Measurements from ENCODE around the gene LRRC59.

The LRRC59 gene

DNA sequence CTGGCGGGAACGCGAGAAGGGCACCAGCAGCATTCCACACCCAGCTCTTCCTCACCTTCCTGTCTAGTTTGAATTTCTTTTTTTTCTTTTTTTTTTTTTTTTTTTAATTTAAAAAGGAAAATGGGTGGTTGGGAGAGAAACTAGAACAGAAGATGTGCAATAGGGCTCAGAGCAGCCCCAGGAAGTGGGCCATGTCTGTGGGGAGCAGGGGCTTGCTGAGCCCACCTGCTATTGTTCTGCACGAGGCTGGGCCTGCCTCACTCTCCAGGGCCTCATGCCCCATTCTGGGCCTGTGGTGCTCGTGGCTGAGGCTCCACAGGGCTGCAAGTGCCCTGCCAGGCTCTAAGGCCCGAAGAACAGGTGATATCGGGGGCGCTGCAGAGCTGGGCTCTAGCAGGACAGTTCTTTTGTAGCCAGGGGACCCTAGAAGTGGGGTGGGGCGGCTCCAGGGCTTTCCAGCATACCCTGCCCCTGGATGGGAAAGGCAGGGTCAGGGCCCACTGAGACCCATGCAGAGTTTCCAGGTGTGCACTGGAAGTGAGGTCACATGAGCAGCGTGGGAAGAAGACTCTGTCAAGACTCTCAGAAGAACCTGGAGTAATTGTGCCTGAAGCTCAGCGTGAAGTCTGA lies 36.7 kb downstream of the LRRC59 start:
- DNase-seq = no peak

DNA sequence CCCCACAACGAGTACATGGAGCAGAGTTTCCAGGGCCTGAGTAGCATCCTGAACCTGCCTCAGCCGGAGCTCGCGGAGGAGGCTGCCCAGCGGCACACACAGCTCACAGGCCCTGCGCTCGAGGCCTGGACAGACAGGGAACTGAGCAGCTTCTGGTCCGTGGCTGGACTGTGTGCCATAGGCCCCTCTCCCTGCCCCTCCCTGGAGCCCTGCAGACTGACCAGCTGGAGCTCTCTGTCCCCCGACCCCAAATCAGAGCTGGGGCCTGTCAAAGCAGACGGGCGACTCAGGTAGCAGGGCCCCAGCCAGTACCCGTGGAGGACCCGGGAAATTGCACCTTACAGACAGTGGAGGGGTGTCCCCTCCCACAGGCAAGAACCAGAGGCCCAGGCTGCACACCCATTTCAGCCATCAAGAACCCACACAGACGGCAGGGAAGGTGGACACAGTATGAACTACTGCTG lies 37.3 kb downstream of the LRRC59 start:
- no peak for DNase-seq

DNA sequence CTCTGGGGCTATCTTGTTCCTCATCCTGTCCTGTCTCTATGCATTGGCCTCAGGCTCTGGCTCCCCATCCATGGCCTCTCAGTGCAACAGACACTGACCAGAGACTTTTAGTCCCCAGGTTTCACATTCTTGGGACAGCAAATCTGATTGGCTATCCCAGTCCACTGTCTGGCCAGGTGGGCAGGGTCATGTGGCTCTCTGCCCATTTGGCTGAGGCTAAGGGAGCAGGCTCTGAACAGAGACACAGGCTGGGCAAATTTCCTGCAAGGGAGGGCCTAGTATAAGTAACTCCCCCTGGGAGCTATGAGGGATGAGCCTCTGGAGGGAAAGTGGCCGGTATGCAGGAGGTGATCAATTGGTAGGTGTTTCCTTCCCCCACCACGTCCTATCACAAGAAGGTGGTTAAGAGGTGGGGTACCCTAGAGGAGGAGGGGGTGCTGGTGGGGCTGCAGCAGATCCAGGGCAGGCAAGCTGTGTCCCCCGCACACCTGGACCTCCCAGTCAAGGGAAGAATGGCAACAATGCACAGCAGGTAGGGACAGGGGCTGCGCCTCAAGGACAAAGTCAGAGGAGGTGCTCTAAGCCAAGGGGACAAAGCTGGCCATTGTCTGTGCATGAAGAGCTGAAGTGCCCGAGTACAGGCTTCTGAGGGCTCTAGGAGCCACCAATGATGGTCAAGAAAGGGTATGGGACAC lies 38.2 kb downstream of the LRRC59 start:
- no peak for DNase-seq

DNA sequence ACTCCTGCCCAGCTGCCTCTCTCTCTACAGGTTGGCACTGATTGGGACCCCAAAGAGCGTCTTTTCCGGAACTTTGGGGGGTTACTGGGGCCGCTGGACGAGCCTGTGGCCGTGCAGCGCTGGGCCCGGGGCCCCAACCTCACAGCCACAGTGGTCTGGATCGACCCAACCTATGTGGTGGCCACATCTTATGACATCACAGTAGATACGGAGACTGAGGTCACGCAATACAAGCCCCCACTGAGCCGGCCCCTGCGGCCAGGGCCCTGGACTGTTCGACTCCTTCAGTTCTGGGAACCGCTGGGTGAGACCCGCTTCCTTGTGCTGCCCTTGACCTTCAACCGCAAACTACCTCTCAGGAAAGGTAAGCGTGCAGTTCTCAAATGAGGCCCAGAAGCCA lies 39.1 kb downstream of the LRRC59 start:
- no peak for DNase-seq

DNA sequence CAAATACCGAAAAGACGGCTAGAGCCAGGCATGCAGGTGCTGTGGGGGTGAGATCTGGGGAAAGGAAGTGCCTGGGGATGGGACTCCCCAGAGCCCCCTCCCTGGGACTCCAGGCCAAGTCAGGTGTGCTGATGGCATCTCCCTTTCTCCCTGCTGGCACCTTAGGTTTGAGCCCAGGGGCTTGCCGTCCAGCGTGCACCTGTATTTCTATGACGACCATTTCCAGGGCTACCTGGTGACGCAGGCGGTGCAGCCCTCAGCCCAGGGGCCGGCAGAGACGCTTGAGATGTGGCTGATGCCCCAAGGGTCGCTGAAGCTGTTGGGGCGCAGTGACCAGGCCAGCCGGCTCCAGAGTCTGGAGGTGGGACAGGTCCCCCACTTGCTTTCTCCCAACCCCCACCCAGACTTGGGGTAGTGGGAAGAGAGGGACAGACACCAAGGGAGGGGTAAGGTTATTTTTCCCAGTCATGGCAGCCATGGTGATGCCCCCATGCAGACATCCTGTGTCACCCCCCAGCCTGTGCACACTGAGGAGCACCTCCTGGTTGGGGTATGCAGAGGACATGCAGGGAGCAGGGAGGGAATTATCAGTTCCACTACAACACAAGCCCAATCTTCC lies 40.3 kb downstream of the LRRC59 start:
- DNase-seq = no peak

DNA sequence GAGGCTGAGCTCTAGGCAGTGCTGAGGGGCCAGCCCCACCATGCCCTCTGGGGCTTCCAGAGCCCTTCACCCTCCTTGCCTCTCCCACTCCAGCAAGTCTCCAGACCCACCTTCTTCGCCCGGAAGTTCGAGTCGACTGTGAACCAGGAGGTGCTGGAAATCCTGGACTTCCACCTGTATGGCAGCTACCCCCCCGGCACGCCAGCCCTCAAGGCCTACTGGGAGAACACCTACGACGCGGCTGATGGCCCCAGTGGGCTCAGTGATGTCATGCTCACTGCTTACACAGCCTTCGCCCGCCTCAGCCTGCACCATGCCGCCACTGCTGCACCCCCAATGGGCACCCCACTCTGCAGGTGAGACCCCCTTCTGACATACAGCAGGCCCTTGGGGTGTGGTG lies 40.9 kb downstream of the LRRC59 start:
- DNase-seq = no peak

DNA sequence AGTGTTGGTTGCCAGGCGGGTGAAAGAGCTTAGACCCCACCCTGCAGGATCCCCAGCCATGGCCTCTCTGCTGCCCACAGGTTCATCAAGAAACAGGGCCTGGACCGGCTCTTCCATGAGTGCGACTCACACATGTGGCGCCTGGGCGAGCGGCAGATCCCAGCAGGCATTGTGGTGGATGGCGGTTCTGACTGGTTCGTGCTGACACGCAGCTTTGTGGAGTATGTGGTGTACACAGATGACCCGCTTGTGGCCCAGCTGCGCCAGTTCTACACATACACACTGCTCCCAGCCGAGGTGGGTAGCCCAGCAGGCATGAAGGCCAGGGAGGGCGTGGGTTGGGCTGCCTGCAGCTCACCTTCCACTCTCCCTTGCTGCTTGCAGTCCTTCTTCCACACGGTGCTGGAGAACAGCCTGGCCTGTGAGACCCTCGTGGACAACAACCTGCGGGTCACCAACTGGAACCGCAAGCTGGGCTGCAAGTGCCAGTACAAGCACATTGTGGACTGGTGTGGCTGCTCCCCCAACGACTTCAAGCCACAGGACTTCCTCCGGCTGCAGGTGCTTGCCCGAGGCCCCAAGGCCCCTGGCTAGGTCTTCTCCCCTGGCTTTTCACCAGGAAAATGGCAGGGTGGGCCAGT lies 41.5 kb downstream of the LRRC59 start:
- DNase-seq = no peak

DNA sequence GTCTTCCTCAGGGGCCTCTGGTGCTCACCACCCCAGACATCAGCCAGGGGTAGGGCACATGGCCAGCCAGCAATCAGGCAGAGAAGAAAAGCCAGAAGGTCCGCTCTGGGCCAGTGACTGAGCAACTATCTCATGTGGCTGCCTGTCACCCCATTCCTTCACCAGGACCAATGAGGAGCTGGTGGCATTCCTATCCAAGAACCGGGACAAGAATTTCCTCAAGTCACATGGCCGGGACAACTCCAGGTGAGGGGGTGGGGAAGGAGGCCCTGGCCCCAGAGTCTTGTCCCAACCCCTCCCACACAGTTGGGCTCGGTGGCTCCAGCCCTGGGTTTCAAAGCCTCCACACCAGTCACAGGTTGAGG lies 42.0 kb downstream of the LRRC59 start:
- DNase-seq = no peak

DNA sequence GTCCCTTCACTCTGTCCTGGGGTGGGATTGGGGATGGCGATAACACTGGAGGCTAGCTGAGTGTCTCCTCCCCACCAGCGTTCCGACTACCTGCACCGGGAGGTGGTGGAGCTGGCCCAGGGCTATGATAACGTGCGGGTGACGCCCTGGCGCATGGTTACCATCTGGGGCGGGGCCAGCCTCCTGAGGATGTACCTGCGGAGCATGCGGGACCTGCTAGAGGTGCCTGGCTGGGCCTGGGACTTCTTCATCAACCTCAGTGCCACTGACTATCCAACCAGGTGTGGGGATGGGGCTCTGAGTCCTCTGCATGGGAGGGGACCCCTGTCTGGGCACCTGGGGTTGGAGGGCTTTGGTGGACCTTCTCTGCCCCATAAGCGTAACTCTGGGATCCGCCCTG lies 42.5 kb downstream of the LRRC59 start:
- DNase-seq = no peak

DNA sequence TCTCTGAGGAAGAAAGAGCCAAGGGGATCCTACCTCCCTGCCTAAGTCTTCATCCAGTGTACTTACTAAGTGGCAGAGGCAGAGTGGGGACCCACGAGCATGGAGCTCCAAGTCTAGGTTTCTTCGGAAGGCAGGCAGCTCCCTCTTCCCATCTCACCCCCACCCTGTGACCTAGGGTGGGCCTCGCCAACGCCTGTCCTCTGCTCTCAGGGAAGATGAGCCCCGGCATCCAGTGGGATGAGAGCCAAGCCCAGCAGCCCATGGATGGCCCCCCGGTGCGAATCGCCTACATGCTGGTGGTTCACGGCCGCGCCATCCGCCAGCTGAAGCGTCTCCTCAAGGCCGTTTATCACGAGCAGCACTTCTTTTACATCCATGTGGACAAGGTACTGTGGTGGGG lies 43.1 kb downstream of the LRRC59 start:
- no peak for DNase-seq

DNA sequence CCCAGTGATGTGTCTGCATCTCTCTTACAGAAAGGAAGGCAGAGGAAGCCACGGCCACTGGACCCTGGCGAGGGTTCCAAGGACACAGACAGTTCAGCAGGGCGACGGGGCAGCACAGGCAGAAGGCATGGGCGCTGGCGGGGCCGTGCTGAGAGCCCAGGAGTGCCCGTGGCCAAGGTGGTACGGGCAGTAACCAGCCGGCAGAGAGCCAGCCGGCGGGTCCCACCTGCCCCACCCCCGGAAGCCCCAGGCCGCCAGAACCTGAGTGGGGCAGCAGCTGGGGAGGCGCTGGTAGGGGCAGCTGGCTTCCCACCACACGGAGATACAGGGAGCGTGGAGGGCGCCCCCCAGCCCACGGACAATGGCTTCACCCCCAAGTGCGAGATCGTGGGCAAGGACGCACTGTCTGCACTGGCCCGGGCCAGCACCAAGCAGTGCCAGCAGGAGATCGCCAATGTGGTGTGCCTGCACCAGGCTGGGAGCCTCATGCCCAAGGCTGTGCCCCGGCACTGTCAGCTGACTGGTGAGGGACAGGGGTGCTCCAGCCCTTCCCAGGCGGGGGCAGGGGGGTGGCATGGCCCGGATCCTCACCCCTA lies 43.6 kb downstream of the LRRC59 start:
- no peak for DNase-seq

DNA sequence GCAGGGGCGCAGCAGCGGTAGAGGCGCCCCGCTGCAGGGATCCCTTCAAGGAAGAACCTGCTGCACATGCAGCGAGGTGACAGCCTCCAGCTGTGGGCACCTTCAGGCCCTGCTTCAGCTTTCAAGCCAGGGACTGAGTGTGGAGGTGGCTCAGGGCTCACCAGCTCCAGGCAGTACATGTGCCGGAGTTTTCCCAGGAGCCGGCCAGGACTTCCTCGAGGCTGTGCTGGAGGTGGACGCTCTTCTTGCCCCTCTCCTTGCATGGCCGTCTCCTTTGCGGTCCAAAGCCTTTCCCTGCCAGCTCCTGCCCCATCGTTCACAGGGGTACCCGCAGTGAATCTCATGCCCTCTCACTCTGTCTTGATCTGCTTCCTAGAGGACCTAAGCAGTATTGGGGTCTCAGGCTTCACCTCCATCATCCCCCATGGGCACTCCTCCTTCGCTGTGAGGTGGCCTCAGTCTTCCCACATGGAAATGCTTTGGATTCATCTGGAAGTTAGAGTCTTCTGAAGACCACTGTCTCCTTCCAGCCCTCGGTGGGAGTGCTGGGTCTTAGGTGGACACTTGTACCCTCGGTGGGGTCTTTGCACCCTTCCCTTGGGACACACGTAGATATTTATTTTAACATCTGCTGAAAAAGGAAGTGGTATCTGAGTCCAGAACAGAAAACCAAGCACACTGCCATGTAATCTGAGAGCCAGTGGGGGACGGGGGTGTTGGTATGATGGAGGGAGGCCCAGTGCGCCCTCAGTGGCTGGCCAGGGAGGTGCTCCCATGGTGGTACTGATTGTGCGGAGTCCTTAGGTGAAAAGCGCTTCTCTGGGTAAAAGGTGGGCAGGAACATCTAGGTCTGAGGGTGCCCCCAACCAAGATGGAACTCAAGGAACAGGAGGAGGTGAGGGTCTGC lies 44.4 kb downstream of the LRRC59 start:
- no peak for DNase-seq

DNA sequence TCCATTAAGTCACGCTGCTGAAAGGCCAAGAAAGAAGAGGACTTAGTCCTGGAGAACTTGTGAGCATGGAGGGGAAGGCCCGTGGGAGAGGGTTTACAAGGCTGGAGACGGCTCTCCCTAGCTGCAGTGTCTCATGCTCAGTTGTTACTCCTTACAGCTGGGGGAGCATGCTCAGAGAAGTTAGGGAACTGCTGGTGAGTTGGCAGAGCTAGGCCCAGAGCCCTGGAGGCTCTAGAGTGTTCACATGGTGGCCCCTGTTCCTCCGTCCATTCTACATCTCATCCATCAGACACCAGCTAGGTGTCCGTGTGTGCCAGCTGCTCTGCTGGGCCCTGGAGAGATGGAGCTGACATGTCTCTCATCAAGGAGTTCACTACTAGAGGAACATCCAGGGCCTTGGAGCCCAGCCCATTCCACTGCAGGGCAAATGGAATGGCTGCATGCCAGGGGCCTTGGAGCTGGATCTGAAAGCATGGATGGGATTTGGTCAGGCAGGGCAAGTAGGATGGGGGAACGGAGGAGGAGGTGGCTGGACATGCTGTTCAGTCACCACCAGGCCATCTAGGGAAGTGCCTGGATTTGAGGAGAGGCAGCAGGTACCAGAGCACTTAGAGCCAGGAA lies 45.1 kb downstream of the LRRC59 start:
- no peak for DNase-seq

DNA sequence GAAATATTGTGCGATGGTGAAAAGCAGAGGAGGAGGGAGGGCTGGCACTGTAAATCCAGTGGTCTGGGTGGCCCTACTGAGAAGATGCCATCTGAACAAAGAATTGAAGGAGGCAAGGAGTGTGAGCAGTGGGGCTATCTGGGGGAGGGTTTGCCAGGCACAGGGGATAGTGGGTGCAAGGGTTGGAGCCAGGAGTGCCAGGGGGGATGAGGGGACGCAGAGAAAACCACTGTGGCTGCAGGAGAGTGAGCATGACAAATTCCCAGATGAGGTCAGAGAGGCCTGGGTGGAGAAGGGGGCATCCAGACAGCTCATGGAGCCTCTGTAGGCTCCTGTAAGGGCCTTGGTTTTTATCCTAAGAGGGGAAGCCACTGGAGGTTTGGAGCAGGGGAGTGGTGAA lies 46.6 kb downstream of the LRRC59 start:
- no peak for DNase-seq

DNA sequence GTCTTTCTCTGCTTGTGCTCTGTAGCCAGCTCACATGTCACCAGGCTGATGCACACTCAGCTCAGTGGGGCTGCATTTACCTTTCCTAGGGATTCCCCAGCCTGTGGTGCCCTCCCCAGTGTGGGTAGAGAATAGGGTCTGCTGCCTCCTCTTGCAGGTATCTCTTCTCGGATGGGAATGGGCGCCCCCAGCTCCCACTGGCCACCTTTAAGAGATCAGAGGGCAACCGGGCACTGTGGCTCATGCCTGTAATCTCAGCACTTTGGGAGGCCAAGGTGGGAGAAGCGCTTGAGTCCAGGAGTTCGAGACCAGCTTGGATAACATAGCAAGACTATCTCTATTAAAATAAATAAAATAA lies 48.1 kb downstream of the LRRC59 start:
- DNase-seq = no peak

DNA sequence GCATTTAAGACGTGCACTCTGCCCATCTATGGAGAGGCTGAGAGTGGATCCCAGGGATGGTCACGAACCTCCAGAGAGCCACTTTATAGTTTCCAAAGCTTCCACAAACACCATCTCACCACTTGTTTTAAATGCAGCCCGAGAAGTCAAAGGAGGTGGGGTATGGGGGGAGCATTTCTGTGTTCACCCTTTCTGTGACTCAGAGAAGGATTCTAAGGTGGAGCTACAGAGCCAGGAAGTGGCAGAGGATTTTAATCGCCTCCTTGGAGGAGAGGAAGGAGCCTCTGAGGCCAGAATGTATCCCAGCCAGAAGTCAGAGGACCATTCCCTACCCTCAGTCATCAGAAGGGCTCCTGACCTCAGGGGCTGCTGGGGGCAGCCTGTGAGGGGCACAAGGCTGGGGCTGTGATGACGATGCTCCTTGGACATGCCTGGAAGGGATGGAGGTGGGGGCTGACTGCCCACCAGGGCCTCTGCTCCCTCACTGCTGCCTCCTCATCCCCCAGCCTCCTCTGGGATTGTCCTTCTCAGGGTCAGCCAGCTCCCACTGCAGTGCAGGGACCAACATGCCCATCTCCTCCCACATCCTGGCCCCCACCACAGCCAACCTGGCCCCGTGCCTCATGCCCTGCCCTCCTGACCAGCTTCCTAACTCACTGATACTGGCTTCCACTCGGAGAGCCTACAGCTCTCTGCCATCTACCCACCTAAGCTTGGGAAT lies 48.6 kb downstream of the LRRC59 start:
- DNase-seq = no peak

DNA sequence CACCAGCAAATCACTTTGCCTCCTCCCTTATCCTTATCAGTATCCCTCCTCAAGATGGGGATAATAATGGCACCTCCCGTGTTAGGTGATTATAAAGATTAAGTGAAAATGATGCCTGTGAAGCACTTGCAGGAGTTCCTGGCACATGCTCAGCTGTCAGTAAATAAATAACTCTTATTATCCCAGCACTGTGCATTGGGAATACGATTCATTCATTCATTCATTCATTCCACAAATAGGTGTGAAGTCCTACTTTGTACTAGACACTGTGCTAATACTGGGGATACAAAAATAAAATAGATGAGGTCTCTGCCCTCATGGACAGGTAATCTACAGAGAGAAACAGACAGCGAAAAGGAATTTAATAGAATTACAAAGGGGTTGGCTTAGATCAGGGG lies 49.4 kb downstream of the LRRC59 start:
- DNase-seq = no peak

DNA sequence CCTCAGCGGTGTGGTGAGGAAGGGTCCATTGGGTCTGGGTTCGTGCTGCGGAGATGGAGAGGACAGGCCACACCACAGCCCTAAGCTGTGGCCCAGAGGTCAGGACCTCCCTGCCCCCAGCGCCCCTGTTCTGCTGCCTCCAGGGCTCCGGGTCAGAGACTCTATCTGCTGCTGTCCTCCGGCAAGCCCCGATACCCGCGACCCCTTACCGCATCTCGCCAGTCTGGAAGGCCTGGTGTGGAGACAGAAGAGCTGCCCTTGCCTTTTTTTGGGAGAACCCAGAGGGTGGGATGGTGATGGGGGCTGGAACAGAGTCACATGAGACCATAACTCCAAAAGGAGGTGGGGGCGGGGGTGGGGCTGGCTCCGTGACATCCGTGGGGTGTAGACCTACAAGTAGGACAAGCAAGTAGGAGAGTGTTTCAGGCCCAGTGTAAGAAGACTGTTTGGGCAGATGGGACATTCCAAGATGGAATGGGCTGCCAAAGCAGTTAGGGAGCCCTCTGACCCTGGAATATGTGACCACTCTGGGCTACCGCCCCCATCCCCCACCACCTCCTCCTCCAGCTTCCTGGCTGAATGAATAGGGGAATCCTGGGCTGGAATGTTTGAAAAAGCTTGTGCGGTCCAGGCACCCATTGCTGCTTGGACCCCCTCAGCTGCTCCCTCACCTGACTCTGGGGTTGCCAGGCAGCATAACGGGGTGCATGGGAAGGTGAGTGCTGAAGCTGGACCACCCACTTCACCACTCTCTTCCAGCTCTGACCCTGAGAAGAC lies 50.0 kb downstream of the LRRC59 start:
- peak; percentile 8 for DNase-seq

DNA sequence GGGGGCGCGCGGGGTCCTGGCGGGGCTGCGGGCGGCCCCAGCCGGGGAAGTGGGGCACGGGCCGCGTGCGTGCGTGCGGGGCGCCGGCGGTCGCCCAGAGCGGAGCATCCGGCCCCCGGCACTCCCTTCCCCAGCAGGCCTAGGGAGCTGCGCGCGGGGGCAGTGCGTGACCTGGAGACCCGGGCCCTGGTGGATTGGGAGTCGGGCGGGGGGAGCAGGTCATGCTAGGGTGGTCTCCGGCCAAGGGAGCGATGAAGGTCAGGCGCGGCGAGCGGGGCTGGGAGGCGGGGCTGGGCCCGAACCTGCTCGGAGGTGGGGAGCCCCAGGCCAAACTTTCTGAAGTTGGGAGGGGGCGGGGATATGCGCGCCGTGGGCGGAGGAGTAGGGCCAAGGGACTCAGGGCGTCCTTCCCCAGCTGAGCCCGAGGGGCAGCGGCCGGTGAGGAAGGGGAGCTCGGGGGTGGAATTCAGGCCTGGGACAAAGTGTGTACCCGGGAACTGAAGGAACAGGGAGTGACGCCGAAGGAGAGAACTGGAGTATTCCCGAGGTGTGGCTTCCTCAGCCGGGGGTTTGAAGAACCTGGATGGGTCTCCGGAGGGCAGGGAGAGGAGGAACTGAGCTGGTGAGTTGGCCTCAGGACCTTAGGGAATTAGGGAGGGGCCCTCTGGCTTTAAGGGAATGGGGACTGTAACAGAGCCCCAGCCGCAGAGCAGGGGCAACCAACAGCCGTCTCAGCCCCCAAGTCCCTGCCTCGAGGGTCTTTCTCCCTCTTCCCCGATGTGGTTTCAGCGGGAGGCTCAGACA lies 50.8 kb downstream of the LRRC59 start:
- DNase-seq = no peak

All from NCI-H2227 treated with DMSO at 0.1 percent for 48 hours (cell line).